NCI-H1417 (cell line): ENCODE results near the gene FXYD2.
A peak's percentile ranks its signal among the peaks of the same experiment; 100 is the strongest.

Experiments
- DNase-seq, 3 experiments: peaks; one replicate each; lab custom pipeline; 2025; lab: John Stamatoyannopoulos, UW

Gene FXYD2

DNA sequence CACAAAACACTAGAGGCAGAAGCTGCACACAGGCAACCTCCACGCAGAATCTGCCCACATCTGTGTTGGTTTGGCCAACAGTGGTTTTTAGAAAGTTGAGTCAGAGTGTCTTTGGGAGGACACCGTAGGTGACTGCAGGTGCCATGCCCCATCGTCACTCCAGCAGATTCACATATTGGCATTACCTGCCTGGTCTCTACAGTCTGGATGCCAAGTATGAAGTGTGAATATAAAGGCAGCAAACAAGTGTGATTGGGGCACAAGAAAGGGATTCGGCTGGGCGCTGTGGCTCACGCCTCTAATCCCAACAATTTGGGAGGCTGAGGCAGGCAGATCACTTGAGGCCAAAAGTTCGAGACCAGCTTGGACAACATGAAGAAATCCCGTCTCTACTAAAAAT lies 11.0 kb upstream of the FXYD2 start:
- DNase-seq = no peak

DNA sequence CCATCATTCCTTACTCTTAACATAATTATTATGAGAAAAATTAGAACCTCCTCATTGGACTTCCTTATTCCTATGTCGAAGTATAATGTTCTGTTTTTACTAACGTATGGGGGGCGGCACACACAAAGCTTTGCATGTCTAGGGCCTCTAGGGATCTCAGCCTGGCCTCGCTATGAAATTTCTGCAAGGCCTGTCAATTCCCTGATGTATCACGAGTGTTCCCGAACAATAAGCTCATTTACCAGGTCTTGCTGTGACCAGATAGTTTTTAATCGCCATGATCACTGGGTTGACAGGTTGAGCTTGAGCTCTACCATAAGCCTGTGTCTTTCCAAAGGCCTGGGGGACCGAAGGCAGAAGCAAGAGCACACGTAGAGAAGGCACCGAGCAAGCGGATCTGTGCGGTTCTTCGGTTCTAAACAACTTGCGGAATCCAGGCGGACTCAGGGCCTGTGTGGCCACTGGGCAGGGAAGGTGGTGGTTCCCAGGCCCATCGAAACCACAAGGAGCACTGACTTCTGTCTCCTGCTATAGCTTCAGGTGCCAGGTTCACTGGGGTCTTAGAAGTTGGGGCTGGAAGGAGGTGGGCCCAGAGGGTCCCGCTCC lies 10.4 kb upstream of the FXYD2 start:
- no peak for DNase-seq

DNA sequence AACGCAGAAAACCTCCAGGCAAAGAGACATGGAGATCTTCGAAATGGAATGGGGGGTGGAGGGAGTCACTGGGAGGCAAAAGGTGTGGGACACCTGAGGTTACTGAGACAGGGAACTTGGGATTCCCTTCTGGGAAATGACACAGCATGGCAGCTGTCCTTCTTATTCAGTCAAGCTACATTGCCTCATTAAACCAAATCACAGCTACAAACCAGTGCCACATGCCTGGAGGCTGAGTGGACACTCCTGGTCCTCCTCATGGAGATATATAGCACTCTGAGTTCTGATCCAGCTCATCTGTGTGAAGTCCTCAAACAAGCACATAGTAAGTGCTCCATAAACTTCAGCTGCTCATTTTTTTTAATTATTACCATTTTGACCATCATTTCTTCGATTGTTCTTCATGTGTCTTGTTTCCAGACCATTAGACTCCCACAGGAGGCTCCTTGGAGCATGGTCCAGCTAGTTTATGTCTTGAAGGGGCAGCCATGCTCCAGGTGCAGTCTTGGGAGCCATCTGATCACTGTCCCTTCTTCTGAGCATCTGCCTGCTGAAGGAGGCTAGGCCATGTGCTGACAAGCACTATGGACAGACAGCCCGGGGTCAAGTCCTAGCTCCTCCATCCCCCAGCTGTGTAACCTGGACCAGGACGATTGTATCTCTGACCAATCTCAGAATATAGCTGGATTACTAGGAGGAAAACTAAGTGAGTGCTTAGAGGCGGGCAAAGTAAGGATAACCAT lies 9.7 kb upstream of the FXYD2 start:
- no peak for DNase-seq

DNA sequence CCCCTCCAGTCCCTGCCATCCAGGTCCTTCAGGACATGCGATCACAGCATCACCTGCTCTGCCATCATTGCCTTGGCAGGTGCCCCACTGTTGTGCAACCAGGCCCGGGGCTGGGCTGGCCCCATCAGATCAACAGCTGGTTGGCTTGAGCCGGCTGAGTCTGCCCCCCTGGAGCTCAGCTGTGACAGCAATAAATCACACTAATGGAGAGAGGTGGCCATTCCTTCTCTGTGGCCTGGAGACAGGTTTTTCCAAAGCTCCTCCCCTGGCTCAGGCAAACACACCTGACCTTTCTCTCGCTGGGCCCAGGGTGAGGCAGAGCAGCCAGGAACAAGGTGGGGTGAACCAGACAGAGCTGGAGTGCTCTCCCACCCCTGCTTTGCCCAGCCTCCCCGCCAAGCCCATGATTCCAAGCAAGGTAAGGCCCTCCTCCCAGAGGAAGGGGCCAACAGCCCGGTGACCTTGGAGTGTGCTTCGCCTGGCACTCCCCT lies 8.9 kb upstream of the FXYD2 start:
- DNase-seq = peak; percentile 92 to 99 (median 98)

DNA sequence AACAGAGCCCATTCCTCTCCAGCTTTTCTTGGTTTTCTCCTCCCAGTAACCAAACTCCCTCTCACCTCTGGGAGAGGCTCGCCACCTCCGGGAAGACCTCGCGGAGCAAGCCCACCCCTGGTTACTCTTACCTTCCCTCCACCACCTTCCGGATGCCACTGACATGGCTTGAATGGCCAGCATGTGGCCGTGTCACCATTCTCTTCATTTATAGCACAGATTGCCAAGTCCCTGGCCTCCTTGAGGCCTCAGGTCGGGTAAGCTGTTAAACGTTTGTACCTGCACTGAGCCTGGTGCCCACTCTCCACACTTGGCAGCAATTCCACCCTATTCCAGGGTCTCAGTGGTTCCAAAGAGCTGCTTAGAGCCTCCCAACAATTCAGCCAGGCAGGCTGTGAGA lies 8.0 kb upstream of the FXYD2 start:
- DNase-seq = no peak

DNA sequence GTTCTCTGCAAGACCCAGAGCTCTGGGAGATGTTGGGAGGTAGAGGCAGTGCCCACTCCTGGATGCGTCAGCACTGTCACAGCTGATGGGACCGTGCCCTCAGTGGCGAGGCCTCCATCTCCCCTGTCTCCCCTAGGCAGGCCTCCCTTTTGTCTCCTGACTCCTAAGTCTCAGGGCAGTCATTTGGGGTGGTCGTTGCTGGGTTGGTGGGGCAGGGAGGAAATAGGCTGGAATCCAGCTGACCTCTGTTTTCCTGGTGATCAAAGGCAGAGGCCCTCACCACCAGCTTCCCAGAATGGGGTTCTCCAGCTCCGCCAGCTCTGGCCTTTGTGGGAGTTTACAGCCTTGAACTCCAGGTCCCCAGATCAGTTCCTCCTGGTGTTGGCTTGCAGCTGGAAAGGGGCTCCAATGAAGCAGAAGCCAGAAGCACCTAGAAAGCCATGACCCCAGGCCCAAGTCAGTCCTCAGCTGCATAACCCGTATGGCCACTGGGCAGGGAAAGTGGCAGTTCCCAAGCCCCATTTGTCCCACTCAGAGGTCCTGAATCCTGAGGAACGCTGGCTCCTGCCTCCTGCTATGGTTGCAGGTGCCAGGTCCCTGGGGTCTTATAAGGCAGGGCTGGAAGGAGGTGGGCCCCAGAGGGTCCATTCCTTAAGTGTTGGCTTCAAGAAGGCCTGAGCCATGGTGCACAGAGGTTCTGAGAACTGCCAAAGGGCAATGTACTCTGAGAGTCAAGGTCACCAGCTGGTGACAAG lies 7.3 kb upstream of the FXYD2 start:
- no peak for DNase-seq

DNA sequence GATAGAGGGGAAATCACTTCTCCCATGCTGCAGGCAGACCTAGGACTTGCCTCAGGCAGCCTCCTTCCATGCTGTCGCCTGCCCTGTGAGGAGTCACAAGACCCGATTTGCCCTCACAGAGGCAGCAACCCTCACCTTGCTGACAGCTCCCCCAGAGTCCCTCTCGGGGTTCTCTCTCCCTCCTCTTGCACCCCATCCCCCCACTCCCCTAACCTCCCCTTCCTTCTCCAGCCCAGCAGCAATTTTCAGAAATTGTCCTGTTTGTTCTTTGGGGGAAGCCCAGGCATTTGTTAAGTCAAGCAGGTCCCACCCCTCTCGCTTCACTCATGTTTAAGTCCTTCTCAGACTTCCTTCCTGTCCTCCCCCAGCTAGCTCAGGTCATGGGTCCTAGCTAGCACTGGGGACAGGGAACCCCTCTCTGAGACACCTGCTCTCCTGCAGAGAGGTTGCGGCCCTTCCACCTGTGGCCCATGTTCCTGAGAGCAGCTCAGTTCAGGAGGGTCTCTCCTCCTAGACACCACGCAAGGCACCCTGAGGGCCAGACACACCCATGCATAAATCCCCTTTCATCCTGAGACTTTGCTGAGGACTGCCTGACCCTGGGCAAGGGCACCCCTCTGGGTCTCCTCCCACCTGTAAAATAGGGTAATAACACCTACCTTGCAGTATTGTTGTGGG lies 6.3 kb upstream of the FXYD2 start:
- no peak for DNase-seq

DNA sequence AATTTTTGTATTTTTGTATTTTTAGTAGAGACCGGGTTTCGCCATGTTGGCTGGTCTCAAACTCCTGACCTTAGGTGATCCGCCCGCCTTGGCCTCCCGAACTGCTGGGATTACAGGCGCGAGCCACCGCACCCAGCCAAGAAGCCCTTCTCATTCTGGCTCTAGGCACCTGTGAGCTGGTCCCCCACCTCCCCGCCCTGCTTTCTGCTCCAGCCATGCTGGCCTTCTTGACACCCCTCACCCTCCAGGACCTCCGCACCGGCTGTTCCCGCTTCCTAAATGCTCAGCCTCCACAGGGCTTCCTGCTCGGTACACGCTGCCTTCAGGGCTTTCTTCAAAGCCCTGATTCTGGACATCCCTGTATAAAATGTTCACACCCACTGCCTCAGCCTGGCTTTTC lies 5.5 kb upstream of the FXYD2 start:
- DNase-seq = no peak

DNA sequence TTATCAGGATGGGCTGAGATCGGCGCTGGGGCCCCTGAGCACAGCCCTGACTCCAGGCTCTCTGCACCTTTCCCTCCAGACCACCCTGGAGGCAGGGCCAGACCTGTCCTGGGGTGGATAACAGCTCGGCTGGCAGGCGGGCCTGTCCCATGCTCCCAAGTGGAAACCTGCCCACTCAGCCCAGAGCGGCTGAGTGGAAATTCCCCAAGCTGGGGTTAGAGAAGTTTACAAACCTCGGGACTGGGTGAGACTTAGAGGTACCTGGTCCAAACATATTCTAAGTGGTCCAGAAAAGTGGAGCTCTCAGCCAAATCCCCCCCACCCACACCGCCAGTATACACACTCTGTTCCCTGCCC lies 4.8 kb upstream of the FXYD2 start:
- DNase-seq = no peak

DNA sequence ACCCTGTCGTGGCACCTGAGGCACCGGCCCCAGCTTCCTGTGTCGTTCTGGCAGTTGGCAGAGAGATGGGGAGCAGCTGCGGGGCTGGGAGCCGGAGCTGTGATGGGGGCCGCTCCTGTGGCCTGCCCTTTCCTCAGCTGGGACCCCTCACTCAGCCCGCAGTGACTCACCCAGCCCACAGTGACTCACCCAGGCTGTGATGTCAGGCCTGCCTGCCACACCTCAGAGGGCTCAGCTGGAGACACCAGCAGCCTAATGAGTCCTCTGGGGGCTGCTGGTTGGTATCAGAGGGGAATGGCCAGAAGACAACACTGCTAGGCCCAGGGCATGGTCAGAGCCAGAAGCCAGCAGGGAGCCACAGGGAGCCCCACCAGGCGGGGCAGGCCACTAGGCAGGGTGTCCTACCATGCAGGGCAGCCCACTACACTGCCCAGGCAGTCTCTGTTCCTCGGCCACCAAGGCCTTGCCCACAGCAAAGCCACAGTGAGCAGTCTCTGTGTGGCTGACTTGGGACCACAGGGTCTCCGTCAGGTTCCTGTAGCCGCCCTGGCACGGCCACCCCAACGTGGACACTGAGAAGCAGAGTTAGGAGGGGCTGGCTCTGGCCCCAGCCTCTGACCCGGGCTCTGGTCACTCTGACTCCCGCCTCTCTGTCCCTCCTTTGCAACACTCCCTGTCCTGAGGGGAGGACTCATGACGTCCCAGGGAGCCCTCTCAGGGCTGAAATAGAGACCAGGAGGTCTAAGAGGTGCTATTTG lies 4.2 kb upstream of the FXYD2 start:
- DNase-seq = peak in 1 of 3 experiments; percentile 26

DNA sequence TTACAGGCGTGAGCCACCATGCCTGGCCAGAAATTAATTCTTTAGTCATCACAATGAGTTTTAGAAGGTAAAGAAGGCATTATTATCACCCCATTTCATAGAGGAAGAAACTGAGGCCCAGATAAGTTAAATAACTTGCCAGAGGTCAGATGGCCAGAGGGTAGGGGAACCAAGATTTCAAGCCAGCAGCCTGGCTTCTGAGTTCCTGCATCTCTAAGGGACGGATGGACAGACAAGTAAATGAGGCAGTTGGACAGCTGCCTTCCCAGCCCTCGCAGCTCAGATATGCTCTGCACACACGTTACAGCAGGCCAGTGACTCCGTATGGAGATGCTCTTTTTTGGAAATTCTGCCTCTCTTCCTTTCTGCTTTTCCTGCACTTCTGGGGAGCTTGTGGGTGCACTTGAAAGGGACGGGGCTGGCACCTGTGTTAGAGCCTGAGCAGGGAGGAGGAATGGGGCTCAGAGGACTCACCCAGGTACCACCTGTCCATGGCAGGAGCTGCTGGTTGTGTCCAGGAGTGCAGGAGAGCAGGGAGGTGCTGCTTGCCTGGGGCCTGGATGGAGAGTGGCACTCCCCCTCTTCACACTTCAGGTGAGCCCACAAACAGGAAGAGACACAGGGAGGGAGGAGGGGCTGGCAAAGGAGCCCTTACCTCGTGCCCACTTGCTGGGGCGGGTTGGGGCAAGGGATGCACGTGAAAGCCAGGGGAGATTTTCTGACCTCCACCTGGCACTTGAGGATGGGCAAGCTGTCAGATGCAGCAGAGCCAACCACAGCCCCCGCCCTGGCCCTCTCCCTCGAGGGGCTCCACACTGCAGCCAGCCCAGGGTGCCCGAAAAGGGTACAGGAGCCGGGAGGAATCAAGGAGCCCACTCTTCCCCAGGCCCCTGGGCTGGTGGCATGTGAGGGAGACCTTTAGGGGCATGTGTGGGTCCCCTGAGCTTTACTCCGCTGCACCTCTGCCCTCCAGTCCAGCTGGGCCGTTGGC lies 3.3 kb upstream of the FXYD2 start:
- peak in 2 of 3 experiments; percentile 62 to 72 for DNase-seq

DNA sequence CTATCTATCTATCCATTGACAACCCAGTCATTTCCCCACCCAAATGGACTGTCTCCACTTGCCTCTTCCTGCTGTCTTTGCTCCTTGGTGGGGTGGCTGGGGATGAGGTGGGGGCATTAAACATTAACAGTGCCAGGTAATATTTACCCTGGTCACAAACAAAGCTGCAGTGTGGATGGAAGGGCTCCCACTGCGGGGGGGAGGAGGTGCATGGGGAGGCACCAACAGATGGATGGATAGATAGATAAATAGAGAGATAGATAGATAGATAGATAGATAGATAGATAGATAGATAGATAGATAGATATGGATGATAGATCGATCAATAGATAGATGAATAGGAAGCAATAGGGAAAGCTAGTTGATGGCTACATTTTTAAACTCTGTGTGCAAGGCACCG lies 2.3 kb upstream of the FXYD2 start:
- DNase-seq = no peak

DNA sequence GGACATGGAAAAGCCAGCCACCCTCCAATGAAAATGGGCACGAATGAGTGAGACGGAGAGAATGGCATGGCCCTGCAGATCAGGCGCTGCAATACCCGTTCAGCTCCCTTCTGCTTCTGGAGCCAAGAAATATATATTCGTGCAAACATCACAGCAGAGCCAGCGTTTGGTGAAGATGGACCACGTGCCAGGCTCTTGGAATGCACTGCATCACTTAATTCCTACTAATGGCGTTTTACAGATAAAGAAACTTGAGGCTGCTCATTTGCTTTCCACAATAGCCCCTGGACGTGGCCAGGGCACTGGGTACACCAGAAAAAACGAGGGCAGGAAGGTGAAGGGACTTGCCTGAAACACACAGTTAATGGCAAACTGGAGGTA lies 1.6 kb upstream of the FXYD2 start:
- DNase-seq = no peak

DNA sequence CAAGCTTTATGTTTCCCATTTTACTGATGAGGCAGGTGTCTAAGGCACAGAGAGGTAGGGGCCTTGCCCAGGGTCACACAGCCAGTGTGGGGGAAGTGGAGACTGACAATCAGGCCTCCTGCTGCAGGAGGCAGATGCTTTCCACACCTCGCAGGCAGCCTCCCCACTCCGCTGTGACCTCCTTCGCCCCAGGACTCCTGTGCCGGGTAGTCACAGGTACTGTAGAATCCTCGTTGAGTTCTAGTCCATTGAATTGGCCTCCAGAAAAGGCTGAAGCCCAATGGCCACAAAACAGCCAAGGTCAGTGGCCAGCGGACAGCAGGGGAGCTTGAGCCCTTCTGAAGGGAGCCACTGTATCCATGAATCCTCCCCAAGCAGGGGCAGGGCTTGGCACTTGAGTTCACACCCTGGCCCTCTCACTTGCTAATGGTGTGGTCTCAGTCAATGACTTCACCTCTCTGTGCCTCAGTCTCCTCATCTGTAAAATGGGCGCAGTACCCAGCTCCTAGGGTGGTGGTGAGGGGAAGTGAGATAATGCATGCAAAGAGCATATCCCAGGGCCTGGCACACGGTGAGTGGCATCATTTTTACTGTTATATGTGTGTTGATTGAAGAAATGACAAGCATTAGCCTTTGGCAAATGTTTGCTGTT lies 1.1 kb upstream of the FXYD2 start:
- DNase-seq = no peak

DNA sequence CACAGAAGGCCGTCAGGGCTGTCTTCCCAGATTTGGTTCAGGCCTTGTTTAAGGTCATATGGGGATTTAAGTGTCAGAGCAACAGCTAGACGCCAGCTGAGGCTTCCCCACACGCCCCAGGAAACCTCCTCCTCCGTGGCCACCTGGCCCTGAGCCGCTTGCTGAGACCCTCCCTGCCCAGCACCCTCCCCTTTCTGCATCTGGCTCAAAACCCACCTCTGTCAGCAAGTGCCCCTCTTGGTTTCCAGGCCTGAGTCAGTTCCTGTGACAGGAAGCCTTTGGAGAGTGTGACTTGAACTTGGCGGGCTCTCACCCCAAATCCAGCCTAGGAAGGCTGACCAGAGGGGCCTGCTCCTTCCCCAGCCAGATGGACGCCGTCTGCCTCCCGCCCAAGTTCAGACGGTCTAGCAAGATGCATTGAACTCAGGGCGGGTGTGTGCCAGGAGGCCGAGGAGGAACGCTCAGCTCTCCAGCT lies 561 bp downstream of the FXYD2 start:
- DNase-seq = no peak

DNA sequence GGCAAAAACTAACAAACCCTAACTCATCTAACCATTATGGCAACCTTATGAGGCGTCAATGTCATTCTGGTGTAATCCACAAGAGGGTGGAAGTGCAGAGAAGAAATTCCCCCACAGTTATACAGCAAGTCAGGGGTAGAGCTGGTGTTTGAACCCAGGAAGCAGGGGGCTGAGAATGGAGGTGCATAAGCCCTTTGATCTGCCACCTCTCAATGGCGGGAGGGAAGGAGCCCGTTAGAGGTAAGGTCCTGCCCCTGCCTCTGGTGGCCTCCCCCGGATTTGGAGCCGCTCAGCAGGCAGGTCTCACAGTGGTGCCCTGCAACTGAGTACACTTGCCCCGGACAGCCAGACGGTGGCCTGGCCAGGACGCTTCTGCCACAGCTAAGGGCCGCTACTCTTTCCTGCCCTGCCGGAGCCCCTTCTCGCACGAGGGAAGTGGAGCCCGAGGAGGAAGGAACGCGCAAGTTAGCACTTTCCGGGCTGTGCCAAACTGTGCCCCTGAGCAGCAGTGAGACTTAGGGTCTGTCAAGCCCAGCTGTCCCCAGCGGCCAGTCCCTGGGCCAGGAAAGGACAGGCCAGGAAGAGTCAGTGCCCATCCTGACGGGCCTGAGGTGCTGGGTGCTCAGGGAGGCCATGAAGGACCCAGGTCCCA lies 1.1 kb downstream of the FXYD2 start:
- DNase-seq = peak in 1 of 3 experiments; percentile 30

DNA sequence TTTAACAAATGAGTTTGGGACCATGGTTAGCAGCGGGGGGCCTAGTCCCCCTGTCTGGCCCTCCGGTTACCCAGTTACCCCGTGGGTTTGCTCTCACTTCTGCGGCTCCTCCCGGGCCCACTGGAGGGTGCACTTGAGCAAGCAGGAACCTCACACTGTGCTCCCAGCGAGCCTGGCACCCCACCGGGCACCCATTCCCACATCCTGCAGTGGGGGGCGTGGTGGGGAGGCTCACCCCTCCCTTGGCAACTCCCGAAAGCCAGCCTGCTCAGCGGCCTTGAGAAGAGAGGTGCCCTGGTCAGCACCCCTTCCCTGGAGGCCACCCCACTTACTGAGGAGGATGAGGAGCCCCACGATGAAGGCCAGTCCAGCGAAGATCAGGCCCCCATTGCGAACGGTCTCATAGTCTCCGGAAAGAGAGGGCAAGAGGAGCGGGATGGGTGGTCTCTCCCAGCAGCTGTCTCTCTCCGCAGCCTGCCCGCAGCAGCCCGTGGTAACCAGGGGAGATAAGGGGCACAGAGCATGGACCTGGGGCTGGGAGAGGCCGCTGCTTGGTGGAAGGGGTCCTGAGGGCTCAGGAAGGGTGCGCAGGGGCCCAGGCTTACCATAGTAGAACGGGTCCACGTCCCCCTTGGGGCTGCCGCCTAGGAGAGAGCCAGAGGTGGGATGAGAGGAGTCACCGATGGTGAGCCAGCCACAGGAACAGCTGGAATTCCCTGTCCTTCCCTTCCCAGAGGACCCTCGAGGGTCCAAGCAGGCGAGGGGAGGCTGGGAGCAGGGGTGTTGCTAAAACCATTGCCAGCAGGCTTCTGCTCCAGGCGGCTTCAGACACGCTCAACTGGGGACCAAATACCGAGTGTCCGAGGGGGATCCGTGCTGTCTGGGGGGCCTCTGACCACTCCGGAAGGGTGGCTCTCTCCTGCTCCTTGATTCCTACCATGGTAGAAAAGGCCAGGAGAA lies 2.2 kb downstream of the FXYD2 start:
- DNase-seq = peak; percentile 40 to 71 (median 69)

DNA sequence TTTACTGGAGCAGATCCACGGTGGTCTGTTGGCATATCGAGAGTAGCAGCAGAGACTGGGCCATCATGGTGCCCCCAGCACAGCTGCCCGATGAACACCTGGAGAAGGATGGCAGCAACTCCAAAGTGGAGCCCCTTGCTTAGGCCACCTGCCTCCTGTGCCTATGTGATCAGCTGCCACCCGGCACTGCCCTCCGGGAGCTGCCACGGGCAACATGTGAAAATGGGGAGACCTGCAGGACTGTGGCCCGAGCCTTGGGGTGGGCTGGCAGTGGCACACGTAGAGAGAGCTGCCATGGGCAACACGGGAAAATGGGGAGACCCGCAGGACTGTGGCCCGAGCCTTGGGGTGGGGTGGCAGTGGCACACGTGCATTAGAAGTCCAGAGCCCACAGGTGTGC lies 3.1 kb downstream of the FXYD2 start:
- DNase-seq = no peak
